Measurements from ENCODE around the gene FGF21. TPM values are rescaled to one million over a fixed set of nuclear protein-coding genes. Genes with fewer than 3 reads are reported as not detected.

The FGF21 gene
- total RNA-seq, 1 donor from 2014 or later: not detected

- Mint-ChIP-seq H3K4me1 (ENCODE audit: low read depth) (peaks cover 3% of the 10 kb centered on the region), H3K36me3 (ENCODE audit: insufficient read depth) (no peaks in the 10 kb centered on the region), H3K9me3 (ENCODE audit: low read depth) (no peaks in the 10 kb centered on the region), H3K27me3 (peaks cover 31% of the 10 kb centered on the region), H3K4me3 (ENCODE audit: low read depth) (no peak within 1 kb of the TSS), H3K27ac (no peak within 1 kb of the TSS)
- TF ChIP-seq CTCF (IDR thresholded peaks at IDR 0.05; ENCODE audit: unreplicated experiment): no peak
- no peak for DNase-seq (ENCODE audit: low spot score, unreplicated experiment)
These were observed 15.0 kb upstream of the FGF21 start, which contains the start of gene RASIP1 for GRCh38 chr19:48740164-48740972. Gene RASIP1 (minus strand): TSS chr19:48740610. CDS start chr19:48740282, 328 bp downstream.

- Mint-ChIP-seq H3K27me3 (peaks cover 33% of the 10 kb centered on the region), H3K4me3 (ENCODE audit: low read depth) (no peak overlapping the region)
- TF ChIP-seq CTCF (IDR thresholded peaks at IDR 0.05; ENCODE audit: unreplicated experiment): no peak
These were observed 14.0 kb upstream of the FGF21 start for GRCh38 chr19:48741129-48741999.

GRCh38 chr19:48742096-48742495, 13.2 kb upstream of the FGF21 start:
- Mint-ChIP-seq H3K9me3 (ENCODE audit: low read depth) (peaks cover 5% of the 10 kb centered on the region), H3K27ac (no peak overlapping the region), H3K36me3 (ENCODE audit: insufficient read depth) (peaks cover 2% of the 10 kb centered on the region), H3K4me3 (ENCODE audit: low read depth) (no peak overlapping the region), H3K4me1 (ENCODE audit: low read depth) (peaks cover 3% of the 10 kb centered on the region), H3K27me3 (peaks cover 32% of the 10 kb centered on the region)
- TF ChIP-seq CTCF (IDR thresholded peaks at IDR 0.05; ENCODE audit: unreplicated experiment): no peak
- no peak for DNase-seq (ENCODE audit: low spot score, unreplicated experiment)

More at GRCh38 chr19:48741129-48741999, 14.0 kb upstream of the FGF21 start:
- Mint-ChIP-seq H3K36me3 (ENCODE audit: insufficient read depth) (peaks cover 2% of the 10 kb centered on the region), H3K27ac (no peak overlapping the region), H3K4me1 (ENCODE audit: low read depth) (peaks cover 3% of the 10 kb centered on the region), H3K9me3 (ENCODE audit: low read depth) (peaks cover 5% of the 10 kb centered on the region)
- DNase-seq (ENCODE audit: low spot score, unreplicated experiment): no peak

GRCh38 chr19:48745208-48745995, 9.9 kb upstream of the FGF21 start:
- no peak overlapping the region for H3K4me3 Mint-ChIP-seq (ENCODE audit: low read depth)
- H3K27ac Mint-ChIP-seq: no peak overlapping the region
- no peaks in the 10 kb centered on the region for H3K4me1 Mint-ChIP-seq (ENCODE audit: low read depth)
- no peak for TF ChIP-seq CTCF (IDR thresholded peaks at IDR 0.05; ENCODE audit: unreplicated experiment)
- peaks cover 27% of the 10 kb centered on the region for H3K27me3 Mint-ChIP-seq
- H3K36me3 Mint-ChIP-seq (ENCODE audit: insufficient read depth): peaks cover 2% of the 10 kb centered on the region
- DNase-seq (ENCODE audit: low spot score, unreplicated experiment): no peak
- H3K9me3 Mint-ChIP-seq (ENCODE audit: low read depth): peaks cover 5% of the 10 kb centered on the region
